Right lobe of liver (tissue), 6 donors: ENCODE data around the gene FNDC3B. TPM values are rescaled to one million over a fixed set of nuclear protein-coding genes. Genes with fewer than 3 reads are reported as not detected.

Experiments used
- ATAC-seq, 4 donors: fragments of 200-7000 bp; cut with Tn5 transposase; one replicate each; pipeline ENCODE4 v1.9.1; 2020; ENCODE audit warnings: mild to moderate bottlenecking in 4 of 4, moderate library complexity in 4 of 4
- DNase-seq, 3 donors: peaks; one replicate each; pipeline ENCODE4 v3.0.0-alpha.2; 2020
- H3K27ac ChIP-seq, 3 donors: fragments of 200-600 bp; one replicate each; pipeline ENCODE4 v1.8.0; 2022
- H3K27me3 ChIP-seq, 2 donors: fragments of 200-600 bp; one replicate each; pipeline ENCODE4 v1.8.0; 2022
- H3K36me3 ChIP-seq, 4 donors: fragments of 200-600 bp; sonication (generic) in 1 of 4; one replicate each; pipeline versions ENCODE4 v1.5.1 to v1.8.0; 2017 to 2022; ENCODE audit warnings: control low read depth in 1 of 4
- H3K4me1 ChIP-seq, 4 donors: fragments of 200-600 bp; sonication (generic) in 1 of 4; one replicate each; pipeline versions ENCODE4 v1.5.1 to v1.8.0; 2017 to 2022; ENCODE audit warnings: control low read depth in 1 of 4
- H3K4me3 ChIP-seq, 3 donors: fragments of 200-600 bp; one replicate each; pipeline ENCODE4 v1.8.0; 2022
- H3K9me3 ChIP-seq, 4 donors: fragments of 200-600 bp; sonication (generic) in 1 of 4; one replicate each; pipeline versions ENCODE4 v1.5.1 to v1.8.0; 2017 to 2022; ENCODE audit warnings: control low read depth in 1 of 4
- POLR2A ChIP-seq: fragments of 450-650 bp; IDR thresholded peaks from one replicate; pipeline ENCODE4 v1.6.1; 2017; ENCODE audit warnings: antibody characterized with exemption, mild to moderate bottlenecking
- WGBS: methylation state at CpG from one replicate; pipeline ENCODE4 v1.1.6; 2018; ENCODE audit warnings: low coverage, low lambda C conversion rate; ENCODE audit not compliant: insufficient coverage; ENCODE audit errors: missing lambda C conversion rate; 5-methylcytosine and 5-hydroxymethylcytosine counted together
- intact Hi-C, 2 donors: fragments of 100-400 bp; cut with DNase I; formaldehyde crosslinking; loops; one replicate each; pipeline versions ENCODE4 v1.11.2 to v1.14.1; 2022
- total RNA-seq, 6 experiments: library from RNA; depleted of rRNA in 2 of 6; stranded (reverse); fragments of >200 nt in 2 of 6; fragmentation: NEBNext Ultra II Directional in 3 of 6; extraction: Animal tissue kit (Norgen Biotek cat#: 25700) in 3 of 6; gene quantifications; one replicate each; pipeline versions ENCODE4 v1.1.0 to v1.2.4, GENCODE V29; 2016 to 2023
- TF ChIP-seq, protein P1 (sequence below), 4 donors: fragments of 200-600 bp in 3 of 4; fragments of 450-650 bp in 1 of 4; IDR thresholded peaks; one replicate each; pipeline versions ENCODE4 v1.5.1 to v1.8.0; 2016 to 2022; ENCODE audit warnings: antibody characterized with exemption in 4 of 4, mild to moderate bottlenecking in 2 of 4
- donor health status: DM: no; HTN: yes; CAD: no.
- donor health status: DM: no; HTN: no; CAD: no.
- donor health status: DM: no; HTN: no; CAD: no.
- donor health status: DM: no; HTN: yes; CAD: no.
- donor health status: DM: no; HTN: yes; CAD: no.

FNDC3B gene
- total RNA-seq, 6 experiments from 2014 or later = 40.2 to 184 (median 63.5) TPM

GRCh38 chr3:172218350-172219323 is 179.3 kb downstream of the FNDC3B start:
- Histone ChIP-seq H3K4me3 (no peak overlapping the region), H3K9me3 (no peaks in the 10 kb centered on the region), H3K27me3 (no peaks in the 10 kb centered on the region), H3K36me3 (no peaks in the 10 kb centered on the region), H3K4me1 (peaks cover 0 to 58% (median 14%) of the 10 kb centered on the region in 4 donors), H3K27ac (peak overlapping the region in 1 of 3 donors; percentile 22)
- WGBS = 58% methylated on average over 5 of the region's 5 CpGs
- TF ChIP-seq POLR2A = no peak
- TF ChIP-seq, protein P1, sequence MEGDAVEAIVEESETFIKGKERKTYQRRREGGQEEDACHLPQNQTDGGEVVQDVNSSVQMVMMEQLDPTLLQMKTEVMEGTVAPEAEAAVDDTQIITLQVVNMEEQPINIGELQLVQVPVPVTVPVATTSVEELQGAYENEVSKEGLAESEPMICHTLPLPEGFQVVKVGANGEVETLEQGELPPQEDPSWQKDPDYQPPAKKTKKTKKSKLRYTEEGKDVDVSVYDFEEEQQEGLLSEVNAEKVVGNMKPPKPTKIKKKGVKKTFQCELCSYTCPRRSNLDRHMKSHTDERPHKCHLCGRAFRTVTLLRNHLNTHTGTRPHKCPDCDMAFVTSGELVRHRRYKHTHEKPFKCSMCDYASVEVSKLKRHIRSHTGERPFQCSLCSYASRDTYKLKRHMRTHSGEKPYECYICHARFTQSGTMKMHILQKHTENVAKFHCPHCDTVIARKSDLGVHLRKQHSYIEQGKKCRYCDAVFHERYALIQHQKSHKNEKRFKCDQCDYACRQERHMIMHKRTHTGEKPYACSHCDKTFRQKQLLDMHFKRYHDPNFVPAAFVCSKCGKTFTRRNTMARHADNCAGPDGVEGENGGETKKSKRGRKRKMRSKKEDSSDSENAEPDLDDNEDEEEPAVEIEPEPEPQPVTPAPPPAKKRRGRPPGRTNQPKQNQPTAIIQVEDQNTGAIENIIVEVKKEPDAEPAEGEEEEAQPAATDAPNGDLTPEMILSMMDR (IDR thresholded peaks at IDR 0.05) = no peak
- DNase-seq (no peak), ATAC-seq (peak in 1 of 4 donors; percentile 39)
- intact Hi-C loops = no loop called here

GRCh38 chr3:172219750-172220149 is 180.4 kb downstream of the FNDC3B start:
- no peak overlapping the region for H3K4me3 ChIP-seq
- H3K36me3 ChIP-seq = no peaks in the 10 kb centered on the region
- H3K27me3 ChIP-seq = no peaks in the 10 kb centered on the region
- peaks cover 0 to 56% (median 14%) of the 10 kb centered on the region in 4 donors for H3K4me1 ChIP-seq
- TF ChIP-seq, protein P1 (IDR thresholded peaks at IDR 0.05) = no peak
- no peak for TF ChIP-seq POLR2A
- no peak overlapping the region for H3K27ac ChIP-seq
- DNase-seq = no peak
- no peaks in the 10 kb centered on the region for H3K9me3 ChIP-seq
- intact Hi-C loops = no loop called here
- no peak for ATAC-seq

- H3K4me1 ChIP-seq = peaks cover 0 to 51% (median 11%) of the 10 kb centered on the region in 4 donors
- no peaks in the 10 kb centered on the region for H3K9me3 ChIP-seq
- DNase-seq (no peak), ATAC-seq (no peak)
- intact Hi-C loops = no loop called here
- H3K4me3 ChIP-seq = no peak overlapping the region
- H3K27ac ChIP-seq = no peak overlapping the region
- H3K36me3 ChIP-seq = no peaks in the 10 kb centered on the region
- TF ChIP-seq, protein P1 (IDR thresholded peaks at IDR 0.05) = no peak
- no peak for TF ChIP-seq POLR2A
- WGBS = 83% methylated on average over 2 of the region's 2 CpGs
- no peaks in the 10 kb centered on the region for H3K27me3 ChIP-seq
These were observed 182.2 kb downstream of the FNDC3B start for GRCh38 chr3:172221547-172221946.

DNA sequence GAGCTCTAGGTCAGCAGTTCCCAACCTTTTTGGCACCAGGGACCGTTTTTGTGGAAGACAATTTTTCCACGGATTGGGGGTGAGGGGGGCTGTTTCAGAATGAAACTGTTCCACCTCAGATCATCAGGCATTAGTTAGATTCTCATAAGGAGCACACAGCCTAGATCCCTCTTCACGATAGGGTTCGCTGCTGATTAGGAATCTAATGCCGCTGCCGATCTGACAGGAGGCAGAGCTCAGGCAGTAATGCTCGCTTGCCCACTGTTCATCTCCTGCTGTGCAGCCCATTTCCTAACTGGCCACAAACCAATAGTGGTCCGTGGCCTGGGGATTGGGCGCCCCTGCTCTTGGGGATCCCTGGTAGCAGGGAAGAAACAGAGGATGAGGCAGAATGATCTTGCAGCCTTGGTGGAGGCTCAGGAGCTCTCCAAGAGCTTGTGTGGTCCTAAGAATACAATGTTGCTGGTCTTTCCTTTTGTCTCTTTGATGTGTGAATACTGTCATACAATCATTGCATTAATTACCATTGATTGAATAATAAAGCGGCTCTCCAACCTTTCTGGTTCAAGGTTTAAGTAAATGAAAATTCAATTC is 183.2 kb downstream of the FNDC3B start:
- no peak overlapping the region for H3K4me3 ChIP-seq
- TF ChIP-seq POLR2A = no peak
- TF ChIP-seq, protein P1 (IDR thresholded peaks at IDR 0.05) = no peak
- H3K4me1 ChIP-seq = peaks cover 0 to 42% (median 8%) of the 10 kb centered on the region in 4 donors
- no peaks in the 10 kb centered on the region for H3K27me3 ChIP-seq
- no peaks in the 10 kb centered on the region for H3K9me3 ChIP-seq
- ATAC-seq (no peak), DNase-seq (no peak)
- WGBS = 58% methylated on average over 4 of the region's 10 CpGs
- intact Hi-C loops = no loop called here
- no peak overlapping the region for H3K27ac ChIP-seq
- peaks cover 0 to 8% (median 2%) of the 10 kb centered on the region in 4 donors for H3K36me3 ChIP-seq
